Measurements from ENCODE around the gene PANK2. TPM values are rescaled to one million over a fixed set of nuclear protein-coding genes. Genes with fewer than 3 reads are reported as not detected.
A peak's percentile ranks its signal among the peaks of the same experiment; 100 is the strongest.

PANK2 gene
- total and polyA plus RNA-seq, 2 experiments from 2014 or later = 36.1 to 72.0 TPM

GRCh38 chr20:3966571-3966970, 77.4 kb downstream of the PANK2 start (continued):
- TF ChIP-seq NANOG (IDR thresholded peaks at IDR 0.05; ENCODE audit: borderline replicate concordance) (no peak), ZNF331 (CRISPR knock-in tag; IDR thresholded peaks at IDR 0.05; ENCODE audit: low read depth) (no peak), JUNB (IDR thresholded peaks at IDR 0.05; ENCODE audit: unreplicated experiment) (no peak)
- TF ChIP-seq, protein P1, sequence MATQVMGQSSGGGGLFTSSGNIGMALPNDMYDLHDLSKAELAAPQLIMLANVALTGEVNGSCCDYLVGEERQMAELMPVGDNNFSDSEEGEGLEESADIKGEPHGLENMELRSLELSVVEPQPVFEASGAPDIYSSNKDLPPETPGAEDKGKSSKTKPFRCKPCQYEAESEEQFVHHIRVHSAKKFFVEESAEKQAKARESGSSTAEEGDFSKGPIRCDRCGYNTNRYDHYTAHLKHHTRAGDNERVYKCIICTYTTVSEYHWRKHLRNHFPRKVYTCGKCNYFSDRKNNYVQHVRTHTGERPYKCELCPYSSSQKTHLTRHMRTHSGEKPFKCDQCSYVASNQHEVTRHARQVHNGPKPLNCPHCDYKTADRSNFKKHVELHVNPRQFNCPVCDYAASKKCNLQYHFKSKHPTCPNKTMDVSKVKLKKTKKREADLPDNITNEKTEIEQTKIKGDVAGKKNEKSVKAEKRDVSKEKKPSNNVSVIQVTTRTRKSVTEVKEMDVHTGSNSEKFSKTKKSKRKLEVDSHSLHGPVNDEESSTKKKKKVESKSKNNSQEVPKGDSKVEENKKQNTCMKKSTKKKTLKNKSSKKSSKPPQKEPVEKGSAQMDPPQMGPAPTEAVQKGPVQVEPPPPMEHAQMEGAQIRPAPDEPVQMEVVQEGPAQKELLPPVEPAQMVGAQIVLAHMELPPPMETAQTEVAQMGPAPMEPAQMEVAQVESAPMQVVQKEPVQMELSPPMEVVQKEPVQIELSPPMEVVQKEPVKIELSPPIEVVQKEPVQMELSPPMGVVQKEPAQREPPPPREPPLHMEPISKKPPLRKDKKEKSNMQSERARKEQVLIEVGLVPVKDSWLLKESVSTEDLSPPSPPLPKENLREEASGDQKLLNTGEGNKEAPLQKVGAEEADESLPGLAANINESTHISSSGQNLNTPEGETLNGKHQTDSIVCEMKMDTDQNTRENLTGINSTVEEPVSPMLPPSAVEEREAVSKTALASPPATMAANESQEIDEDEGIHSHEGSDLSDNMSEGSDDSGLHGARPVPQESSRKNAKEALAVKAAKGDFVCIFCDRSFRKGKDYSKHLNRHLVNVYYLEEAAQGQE (IDR thresholded peaks at IDR 0.05; ENCODE audit: unreplicated experiment) = no peak

DNA sequence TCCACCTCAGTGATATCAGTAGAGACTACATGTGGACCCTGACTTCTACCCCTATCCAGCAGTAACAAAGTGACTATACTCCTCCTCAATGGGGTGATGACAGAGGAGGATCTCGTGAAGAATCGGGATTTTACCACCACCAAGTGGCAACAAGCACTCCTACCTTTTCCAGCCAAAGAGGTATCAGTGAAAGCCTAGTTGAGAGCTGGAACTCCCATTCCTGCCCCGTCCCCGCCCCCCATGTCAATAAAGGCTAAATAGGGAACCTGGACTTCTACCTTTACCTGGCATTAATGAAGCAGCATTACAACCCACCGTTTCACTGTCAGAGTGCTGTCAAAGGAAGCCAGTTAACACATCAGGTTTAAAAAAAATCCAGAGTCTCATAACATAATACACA, 80.8 kb downstream of the PANK2 start:
- DNase-seq (ENCODE audit: low spot score) (peak; percentile 58), ATAC-seq (peak; percentile 86)
- Mint-ChIP-seq H3K9me3 (no peaks in the 10 kb centered on the region), H3K4me3 (no peak overlapping the region), H3K27me3 (ENCODE audit: insufficient read depth, low read depth, poor library complexity) (peaks cover 5% of the 10 kb centered on the region), H3K27ac (no peak overlapping the region), H3K36me3 (ENCODE audit: low read depth) (no peaks in the 10 kb centered on the region), H3K4me1 (peaks cover 8% of the 10 kb centered on the region; the same call in 2 of the 3 replicates)
- H3K36me3 ChIP-seq (ENCODE audit: insufficient read depth) = no peaks in the 10 kb centered on the region
- H3K27me3 ChIP-seq (ENCODE audit: insufficient read depth) = no peaks in the 10 kb centered on the region
- H3K79me2 ChIP-seq (replicated peaks; ENCODE audit: insufficient read depth) = 0 out of 2 replicates have a peak, but pooled peaks cover 10% of the 10 kb centered on the region
- H3K4me2 ChIP-seq = no peak overlapping the region
- no peak overlapping the region for H3K27ac ChIP-seq (ENCODE audit: low read depth)
- H2AFZ ChIP-seq = no peak overlapping the region
- peaks cover 7% of the 10 kb centered on the region; the same call in 1 of the 2 replicates for H3K4me1 ChIP-seq (ENCODE audit: insufficient read depth)
- no peak overlapping the region for H3K4me3 ChIP-seq
- H3K9me2 ChIP-seq (ENCODE audit: insufficient read depth) = no peaks in the 10 kb centered on the region
- no peaks in the 10 kb centered on the region; the same call in 1 of the 2 replicates for H4K20me1 ChIP-seq (replicated peaks; ENCODE audit: insufficient read depth)
- TF ChIP-seq CTCF (conservative IDR thresholded peaks at IDR 0.05; ENCODE audit: low read depth in 2 of 2) = peak; percentile 21 to 53; a peak in 2 of 4 replicates
- no peak for TF ChIP-seq ZNF462 (CRISPR knock-in tag; IDR thresholded peaks at IDR 0.05)
- H3F3A ChIP-seq (replicated peaks; ENCODE audit: low read depth) = no peaks in the 10 kb centered on the region

All from GM23338 (cell line).